AG09319 (cell line): ENCODE data around the gene G3BP1.
"Not testable (repeated sequence)": the region's sequence is repeated elsewhere in the genome, so short reads cannot be mapped to it uniquely, and the experiment has no call there.

Experiments used
- DNase-seq: peaks from one replicate; pipeline ENCODE4 v3.0.0-alpha.2; 2010; ENCODE audit warnings: low read depth; ENCODE audit errors: extremely low read depth
- CTCF ChIP-seq: IDR thresholded peaks from 2 replicates; pipeline ENCODE4 v1.5.1; 2011; ENCODE audit warnings: low read depth, mild to moderate bottlenecking, inconsistent platforms, low read length, moderate library complexity

G3BP1 gene

GRCh38 chr5:151771259-151772028 is at the start of gene G3BP1:
Gene G3BP1, plus strand, starts transcription at chr5:151771954. Its CDS starts 14,667 bp downstream, at chr5:151786621.
- peak; percentile 62 for TF ChIP-seq CTCF

GRCh38 chr5:151722546-151722945 is 49.2 kb upstream of the G3BP1 start:
- TF ChIP-seq CTCF: no peak
- DNase-seq: no peak

More at GRCh38 chr5:151771259-151772028, at the start of gene G3BP1:
- DNase-seq: peak; percentile 100

GRCh38 chr5:151724360-151724759 is 47.4 kb upstream of the G3BP1 start:
- no peak for DNase-seq
- no peak for TF ChIP-seq CTCF

GRCh38 chr5:151729597-151729996 is 42.2 kb upstream of the G3BP1 start:
- DNase-seq: not testable (repeated sequence)

GRCh38 chr5:151730381-151730780 is 41.4 kb upstream of the G3BP1 start:
- DNase-seq: no peak
- TF ChIP-seq CTCF: no peak

GRCh38 chr5:151733358-151734063 is 38.2 kb upstream of the G3BP1 start:
- TF ChIP-seq CTCF: no peak
- no peak for DNase-seq

- no peak for TF ChIP-seq CTCF
- DNase-seq: no peak
These were observed 37.7 kb upstream of the G3BP1 start for GRCh38 chr5:151734064-151734408.
